Fibroblast of the aortic adventitia (primary cell): ENCODE measurements around the gene CREB3L2. TPM values are rescaled to one million over a fixed set of nuclear protein-coding genes. Genes with fewer than 3 reads are reported as not detected.
A peak's percentile ranks its signal among the peaks of the same experiment; 100 is the strongest.

Experiments used
- DNase-seq: peaks from one replicate; pipeline ENCODE4 v3.0.0-alpha.2; 2010; ENCODE audit warnings: low read depth
- H3K4me3 ChIP-seq: 2 replicates; pipeline ENCODE4 v1.5.1; 2011; ENCODE audit warnings: low read depth, mild to moderate bottlenecking, control low read depth, low read length, moderate library complexity
- total RNA-seq: library from RNA; depleted of rRNA; stranded (reverse); fragments of >200 nt; gene quantifications from 2 replicates; pipeline ENCODE4 v1.2.3, GENCODE V29; 2012; ENCODE audit warnings: low replicate concordance
- TF ChIP-seq, protein P1 (sequence below): IDR thresholded peaks from 2 replicates; pipeline ENCODE4 v1.5.1; 2011; ENCODE audit warnings: mild to moderate bottlenecking, low read length, control low read depth, inconsistent platforms; ENCODE audit not compliant: insufficient read depth

CREB3L2 gene
- total RNA-seq, 1 donor, result 36.8 TPM

GRCh38 chr7:137936509-137937201 lies 65.2 kb downstream of the CREB3L2 start:
- DNase-seq, result no peak
- TF ChIP-seq, protein P1, sequence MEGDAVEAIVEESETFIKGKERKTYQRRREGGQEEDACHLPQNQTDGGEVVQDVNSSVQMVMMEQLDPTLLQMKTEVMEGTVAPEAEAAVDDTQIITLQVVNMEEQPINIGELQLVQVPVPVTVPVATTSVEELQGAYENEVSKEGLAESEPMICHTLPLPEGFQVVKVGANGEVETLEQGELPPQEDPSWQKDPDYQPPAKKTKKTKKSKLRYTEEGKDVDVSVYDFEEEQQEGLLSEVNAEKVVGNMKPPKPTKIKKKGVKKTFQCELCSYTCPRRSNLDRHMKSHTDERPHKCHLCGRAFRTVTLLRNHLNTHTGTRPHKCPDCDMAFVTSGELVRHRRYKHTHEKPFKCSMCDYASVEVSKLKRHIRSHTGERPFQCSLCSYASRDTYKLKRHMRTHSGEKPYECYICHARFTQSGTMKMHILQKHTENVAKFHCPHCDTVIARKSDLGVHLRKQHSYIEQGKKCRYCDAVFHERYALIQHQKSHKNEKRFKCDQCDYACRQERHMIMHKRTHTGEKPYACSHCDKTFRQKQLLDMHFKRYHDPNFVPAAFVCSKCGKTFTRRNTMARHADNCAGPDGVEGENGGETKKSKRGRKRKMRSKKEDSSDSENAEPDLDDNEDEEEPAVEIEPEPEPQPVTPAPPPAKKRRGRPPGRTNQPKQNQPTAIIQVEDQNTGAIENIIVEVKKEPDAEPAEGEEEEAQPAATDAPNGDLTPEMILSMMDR, result no peak
- no peak overlapping the region for H3K4me3 ChIP-seq

DNA sequence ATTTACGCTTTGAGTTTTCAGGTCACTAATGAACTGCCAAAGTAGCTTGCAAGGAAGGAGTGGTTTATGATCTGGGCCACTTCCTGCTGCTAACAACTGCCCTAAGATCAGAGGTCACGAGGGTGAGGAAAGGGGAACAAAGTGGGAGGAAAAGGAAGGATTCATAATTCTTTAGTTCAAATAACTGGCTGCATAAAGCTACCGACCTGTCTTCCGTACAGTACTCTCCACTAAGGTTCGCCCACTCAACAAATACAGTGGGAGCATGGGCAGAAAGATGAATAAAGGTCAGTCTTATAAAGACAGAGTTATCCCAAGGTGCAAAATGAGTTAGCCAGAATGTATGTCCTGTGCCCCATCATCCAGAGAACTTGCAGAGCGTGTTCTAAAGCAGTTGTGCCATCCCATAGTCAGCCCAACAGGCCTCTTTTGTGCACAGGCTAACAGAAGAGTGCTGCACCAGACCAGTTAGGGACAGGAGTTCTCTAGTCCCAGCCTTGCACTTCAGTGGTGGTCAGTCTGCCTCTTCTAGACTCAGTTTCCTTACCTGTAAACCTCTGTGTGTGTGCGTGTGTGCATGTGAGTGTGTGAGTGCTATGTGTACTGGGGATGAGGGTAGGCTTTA lies 65.9 kb downstream of the CREB3L2 start:
- no peak for DNase-seq
- H3K4me3 ChIP-seq, result no peak overlapping the region
- TF ChIP-seq, protein P1, result no peak

DNA sequence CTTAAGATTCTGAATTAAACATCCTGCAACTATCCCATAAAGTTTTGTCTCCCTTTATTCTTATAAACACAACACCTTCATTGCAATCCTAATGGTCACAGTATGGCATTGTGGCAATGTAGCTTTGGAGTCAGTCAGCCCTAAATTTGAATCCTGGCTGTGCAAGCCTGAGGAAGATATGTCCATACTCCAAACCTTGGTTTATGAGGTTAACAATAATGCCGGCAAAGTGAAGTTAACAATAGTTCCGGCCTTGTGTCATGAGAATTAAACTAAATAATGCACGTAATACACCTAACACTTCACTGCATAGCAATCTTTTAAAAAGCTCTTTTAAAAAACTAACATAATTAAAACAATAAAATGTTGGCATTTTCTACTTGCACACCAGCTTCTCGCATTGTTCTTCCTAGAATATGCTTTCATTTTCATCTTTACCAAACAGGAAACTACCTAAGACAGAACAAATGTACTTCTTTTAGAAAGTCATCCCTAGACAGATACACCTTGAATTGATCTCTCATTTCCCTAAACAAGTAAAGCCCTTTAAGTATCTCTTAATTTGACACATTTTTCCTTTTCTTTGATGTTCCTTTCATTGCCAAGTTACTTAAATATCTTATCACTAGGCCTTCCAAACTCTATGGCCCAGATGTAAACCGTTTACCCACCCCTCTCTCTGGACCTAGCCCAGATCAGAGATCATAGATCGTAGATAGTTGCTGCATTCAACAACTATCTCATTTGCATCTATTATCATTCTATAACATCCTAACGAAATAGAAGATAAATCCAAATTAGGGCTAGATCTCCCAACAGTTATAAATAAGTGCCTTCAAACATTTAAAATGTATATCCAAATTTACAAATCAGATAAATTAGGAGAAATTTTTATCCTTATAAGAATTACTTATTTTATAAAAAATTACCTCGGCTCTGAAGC lies 66.7 kb downstream of the CREB3L2 start:
- DNase-seq, result no peak
- TF ChIP-seq, protein P1, result no peak
- no peak overlapping the region for H3K4me3 ChIP-seq

- H3K4me3 ChIP-seq, result no peak overlapping the region
- DNase-seq, result no peak
- TF ChIP-seq, protein P1, result no peak
These were observed 67.6 kb downstream of the CREB3L2 start for GRCh38 chr7:137934176-137934826.

DNA sequence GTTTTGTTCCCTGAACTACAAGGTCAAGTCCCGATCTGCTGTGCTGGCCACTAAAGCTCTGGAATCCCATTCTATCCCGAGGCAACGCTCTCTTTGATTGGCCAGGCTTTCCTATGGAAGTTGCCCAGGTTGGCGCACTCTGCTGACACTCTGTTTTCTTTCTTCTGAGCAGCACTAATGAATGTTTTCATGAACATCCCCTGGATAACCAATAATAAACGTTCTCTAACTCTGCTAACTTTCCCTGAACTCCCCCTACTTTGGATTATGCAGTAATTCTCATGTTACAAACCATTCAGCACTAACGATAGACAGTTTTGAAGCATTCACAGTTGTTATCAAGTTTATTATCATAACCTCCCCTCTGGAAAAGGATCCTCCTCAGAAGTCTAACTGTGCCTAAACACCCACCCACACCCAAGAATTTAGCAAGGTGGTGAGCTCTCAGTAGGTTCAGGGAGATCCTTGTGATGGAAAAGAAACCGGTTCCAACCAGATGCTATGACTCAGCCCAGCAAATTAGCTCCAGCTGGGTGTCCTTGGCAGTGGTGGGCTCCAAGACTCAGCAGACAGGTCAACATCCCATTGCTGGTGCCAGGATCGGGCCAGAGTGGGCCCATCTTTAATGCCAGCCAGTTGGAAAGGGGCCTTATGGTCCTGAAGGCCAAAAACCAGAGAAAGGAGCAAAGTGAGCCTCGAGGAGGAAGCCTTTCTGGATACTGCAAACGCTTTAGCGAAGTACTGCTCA lies 68.4 kb downstream of the CREB3L2 start:
- TF ChIP-seq, protein P1, result no peak
- no peak overlapping the region for H3K4me3 ChIP-seq
- peak; percentile 79 for DNase-seq

DNA sequence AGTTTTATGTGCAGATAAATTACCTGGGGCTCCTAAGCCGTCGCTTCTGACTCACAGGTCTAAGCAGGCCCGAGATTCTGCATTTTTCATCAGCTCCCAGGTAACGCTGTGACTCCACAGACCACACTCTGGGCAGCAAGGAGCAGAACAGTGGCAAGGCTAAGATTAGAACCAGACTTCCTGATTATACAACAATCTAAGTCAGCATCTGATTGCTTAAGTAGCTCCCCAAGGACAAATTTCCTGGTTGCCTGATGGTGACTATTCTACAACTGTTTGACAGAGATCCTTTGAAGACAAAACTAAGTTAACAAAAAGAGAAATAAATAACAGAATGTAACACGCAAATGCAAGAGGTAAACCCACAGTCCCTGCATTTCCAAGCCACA lies 69.0 kb downstream of the CREB3L2 start:
- peak; percentile 82 for DNase-seq
- TF ChIP-seq, protein P1, result no peak
- no peak overlapping the region for H3K4me3 ChIP-seq
